ENCODE data around the gene SNRNP48.

- TF ChIP-seq CTCF (IDR thresholded peaks at IDR 0.05) (no peak), POLR2AphosphoS5 (IDR thresholded peaks at IDR 0.05) (peak in 1 of 3 donors; percentile 50), POLR2A (IDR thresholded peaks at IDR 0.05) (no peak), EP300 (IDR thresholded peaks at IDR 0.05) (no peak)
These were observed 28.1 kb downstream of the SNRNP48 start for GRCh38 chr6:7617801-7618764.
